HEK293 (cell line): ENCODE measurements around the gene GNB5.

Source experiments
- SETDB1 ChIP-seq: IDR thresholded peaks from one replicate; pipeline ENCODE4 v1.6.1; 2017; ENCODE audit warnings: mild to moderate bottlenecking, low read length, moderate library complexity, mixed read lengths; ENCODE audit not compliant: insufficient read length
- SP2 ChIP-seq: fragments of 450-650 bp; formaldehyde crosslinking; IDR thresholded peaks from 2 replicates; pipeline ENCODE4 v1.5.1; 2016; ENCODE audit warnings: missing biosample characterization, missing genetic modification characterization
- ZBTB7A ChIP-seq: fragments of 450-650 bp; formaldehyde crosslinking; IDR thresholded peaks from 2 replicates; pipeline ENCODE4 v1.5.1; 2016; ENCODE audit warnings: low read depth, missing biosample characterization, missing genetic modification characterization
- ZNF16 ChIP-seq: fragments of 450-650 bp; formaldehyde crosslinking; IDR thresholded peaks from 2 replicates; pipeline ENCODE4 v1.5.1; 2016; ENCODE audit warnings: low read depth, missing biosample characterization, missing genetic modification characterization
- ZNF175 ChIP-seq: fragments of 450-650 bp; formaldehyde crosslinking; IDR thresholded peaks from 2 replicates; pipeline ENCODE4 v1.5.1; 2016; ENCODE audit warnings: missing biosample characterization, missing genetic modification characterization
- ZNF311 ChIP-seq: fragments of 450-650 bp; formaldehyde crosslinking; IDR thresholded peaks from 2 replicates; pipeline ENCODE4 v1.5.1; 2017; ENCODE audit warnings: missing biosample characterization, missing genetic modification characterization, borderline replicate concordance
- ZNF394 ChIP-seq: fragments of 450-650 bp; formaldehyde crosslinking; IDR thresholded peaks from 2 replicates; pipeline ENCODE4 v1.5.1; 2016; ENCODE audit warnings: missing biosample characterization, missing genetic modification characterization, mild to moderate bottlenecking, moderate library complexity, borderline replicate concordance
- ZNF48 ChIP-seq: fragments of 450-650 bp; formaldehyde crosslinking; IDR thresholded peaks from 2 replicates; pipeline ENCODE4 v1.5.1; 2016; ENCODE audit warnings: missing biosample characterization, missing genetic modification characterization
- ZNF571 ChIP-seq: fragments of 450-650 bp; formaldehyde crosslinking; IDR thresholded peaks from 2 replicates; pipeline ENCODE4 v1.5.0; 2017; ENCODE audit warnings: missing biosample characterization, missing genetic modification characterization
- TF ChIP-seq, protein P1 (sequence below): fragments of 450-650 bp; formaldehyde crosslinking; IDR thresholded peaks from 2 replicates; pipeline ENCODE4 v1.5.1; 2016; ENCODE audit warnings: missing biosample characterization, missing genetic modification characterization
- TF ChIP-seq, protein P2 (sequence below): fragments of 450-650 bp; formaldehyde crosslinking; IDR thresholded peaks from 2 replicates; pipeline ENCODE4 v1.5.1; 2016; ENCODE audit warnings: missing biosample characterization, missing genetic modification characterization
- TF ChIP-seq, protein P3 (sequence below): fragments of 450-650 bp; formaldehyde crosslinking; IDR thresholded peaks from 2 replicates; pipeline ENCODE4 v1.5.1; 2016; ENCODE audit warnings: missing biosample characterization, missing genetic modification characterization

DNA sequence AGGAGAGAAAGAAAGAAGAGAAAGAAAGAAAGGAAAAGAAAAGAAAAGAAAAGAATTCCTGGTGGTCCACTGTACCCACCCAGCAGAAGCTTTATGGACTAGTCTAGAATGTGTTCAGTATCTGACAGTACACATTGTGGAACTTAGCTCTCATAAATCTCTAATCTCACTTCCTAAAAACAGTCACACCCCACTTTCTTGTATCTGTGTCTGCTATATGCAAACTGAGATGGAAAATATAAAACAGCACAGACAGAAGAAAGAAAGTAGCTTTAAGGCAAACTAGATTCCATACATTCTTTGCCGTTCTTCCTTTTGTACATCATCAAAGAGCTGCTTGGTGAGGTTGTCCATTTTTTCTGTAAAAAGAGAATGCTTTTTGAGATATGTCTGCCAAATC, 41.1 kb upstream of the GNB5 start:
- TF ChIP-seq ZNF16 (no peak), ZNF48 (no peak), ZNF571 (tag by site-specific recombination) (no peak), ZNF175 (tag by site-specific recombination) (no peak), ZNF394 (tag by site-specific recombination) (no peak), SP2 (tag by site-specific recombination) (no peak), SETDB1 (no peak), ZBTB7A (tag by site-specific recombination) (no peak), ZNF311 (no peak)
- TF ChIP-seq, protein P1, sequence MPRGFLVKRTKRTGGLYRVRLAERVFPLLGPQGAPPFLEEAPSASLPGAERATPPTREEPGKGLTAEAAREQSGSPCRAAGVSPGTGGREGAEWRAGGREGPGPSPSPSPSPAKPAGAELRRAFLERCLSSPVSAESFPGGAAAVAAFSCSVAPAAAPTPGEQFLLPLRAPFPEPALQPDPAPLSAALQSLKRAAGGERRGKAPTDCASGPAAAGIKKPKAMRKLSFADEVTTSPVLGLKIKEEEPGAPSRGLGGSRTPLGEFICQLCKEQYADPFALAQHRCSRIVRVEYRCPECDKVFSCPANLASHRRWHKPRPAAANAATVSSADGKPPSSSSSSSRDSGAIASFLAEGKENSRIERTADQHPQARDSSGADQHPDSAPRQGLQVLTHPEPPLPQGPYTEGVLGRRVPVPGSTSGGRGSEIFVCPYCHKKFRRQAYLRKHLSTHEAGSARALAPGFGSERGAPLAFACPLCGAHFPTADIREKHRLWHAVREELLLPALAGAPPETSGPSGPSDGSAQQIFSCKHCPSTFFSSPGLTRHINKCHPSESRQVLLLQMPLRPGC, result no peak
- TF ChIP-seq, protein P2, sequence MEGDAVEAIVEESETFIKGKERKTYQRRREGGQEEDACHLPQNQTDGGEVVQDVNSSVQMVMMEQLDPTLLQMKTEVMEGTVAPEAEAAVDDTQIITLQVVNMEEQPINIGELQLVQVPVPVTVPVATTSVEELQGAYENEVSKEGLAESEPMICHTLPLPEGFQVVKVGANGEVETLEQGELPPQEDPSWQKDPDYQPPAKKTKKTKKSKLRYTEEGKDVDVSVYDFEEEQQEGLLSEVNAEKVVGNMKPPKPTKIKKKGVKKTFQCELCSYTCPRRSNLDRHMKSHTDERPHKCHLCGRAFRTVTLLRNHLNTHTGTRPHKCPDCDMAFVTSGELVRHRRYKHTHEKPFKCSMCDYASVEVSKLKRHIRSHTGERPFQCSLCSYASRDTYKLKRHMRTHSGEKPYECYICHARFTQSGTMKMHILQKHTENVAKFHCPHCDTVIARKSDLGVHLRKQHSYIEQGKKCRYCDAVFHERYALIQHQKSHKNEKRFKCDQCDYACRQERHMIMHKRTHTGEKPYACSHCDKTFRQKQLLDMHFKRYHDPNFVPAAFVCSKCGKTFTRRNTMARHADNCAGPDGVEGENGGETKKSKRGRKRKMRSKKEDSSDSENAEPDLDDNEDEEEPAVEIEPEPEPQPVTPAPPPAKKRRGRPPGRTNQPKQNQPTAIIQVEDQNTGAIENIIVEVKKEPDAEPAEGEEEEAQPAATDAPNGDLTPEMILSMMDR, result no peak
- TF ChIP-seq, protein P3, sequence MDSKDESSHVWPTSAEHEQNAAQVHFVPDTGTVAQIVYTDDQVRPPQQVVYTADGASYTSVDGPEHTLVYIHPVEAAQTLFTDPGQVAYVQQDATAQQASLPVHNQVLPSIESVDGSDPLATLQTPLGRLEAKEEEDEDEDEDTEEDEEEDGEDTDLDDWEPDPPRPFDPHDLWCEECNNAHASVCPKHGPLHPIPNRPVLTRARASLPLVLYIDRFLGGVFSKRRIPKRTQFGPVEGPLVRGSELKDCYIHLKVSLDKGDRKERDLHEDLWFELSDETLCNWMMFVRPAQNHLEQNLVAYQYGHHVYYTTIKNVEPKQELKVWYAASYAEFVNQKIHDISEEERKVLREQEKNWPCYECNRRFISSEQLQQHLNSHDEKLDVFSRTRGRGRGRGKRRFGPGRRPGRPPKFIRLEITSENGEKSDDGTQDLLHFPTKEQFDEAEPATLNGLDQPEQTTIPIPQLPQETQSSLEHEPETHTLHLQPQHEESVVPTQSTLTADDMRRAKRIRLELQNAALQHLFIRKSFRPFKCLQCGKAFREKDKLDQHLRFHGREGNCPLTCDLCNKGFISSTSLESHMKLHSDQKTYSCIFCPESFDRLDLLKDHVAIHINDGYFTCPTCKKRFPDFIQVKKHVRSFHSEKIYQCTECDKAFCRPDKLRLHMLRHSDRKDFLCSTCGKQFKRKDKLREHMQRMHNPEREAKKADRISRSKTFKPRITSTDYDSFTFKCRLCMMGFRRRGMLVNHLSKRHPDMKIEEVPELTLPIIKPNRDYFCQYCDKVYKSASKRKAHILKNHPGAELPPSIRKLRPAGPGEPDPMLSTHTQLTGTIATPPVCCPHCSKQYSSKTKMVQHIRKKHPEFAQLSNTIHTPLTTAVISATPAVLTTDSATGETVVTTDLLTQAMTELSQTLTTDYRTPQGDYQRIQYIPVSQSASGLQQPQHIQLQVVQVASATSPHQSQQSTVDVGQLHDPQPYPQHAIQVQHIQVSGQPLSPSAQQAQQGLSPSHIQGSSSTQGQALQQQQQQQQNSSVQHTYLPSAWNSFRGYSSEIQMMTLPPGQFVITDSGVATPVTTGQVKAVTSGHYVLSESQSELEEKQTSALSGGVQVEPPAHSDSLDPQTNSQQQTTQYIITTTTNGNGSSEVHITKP (tag by site-specific recombination), result no peak
